Peyer's patch (tissue), 4 donors: ENCODE measurements around the gene SMIM43.

Source experiments
- CTCF ChIP-seq, 6 experiments: fragments of 450-650 bp in 4 of 6; fragments of 200-600 bp in 2 of 6; sonication (generic) in 1 of 6; IDR thresholded peaks; one replicate each; pipeline ENCODE4 v1.5.1; 2017 to 2019; ENCODE audit warnings: antibody characterized with exemption in 6 of 6, mild to moderate bottlenecking in 3 of 6, moderate library complexity in 1 of 6
- POLR2A ChIP-seq, 2 donors: fragments of 450-650 bp; IDR thresholded peaks; one replicate each; pipeline ENCODE4 v1.5.1; 2017; ENCODE audit warnings: antibody characterized with exemption in 2 of 2, mild to moderate bottlenecking in 2 of 2, moderate library complexity in 2 of 2

- TF ChIP-seq POLR2A (IDR thresholded peaks at IDR 0.05) (no peak), CTCF (IDR thresholded peaks at IDR 0.05) (no peak)
These were observed 28.0 kb upstream of the SMIM43 start for GRCh38 chr4:121792966-121793365.
